Measurements from ENCODE around the gene THOC6. TPM values are rescaled to one million over a fixed set of nuclear protein-coding genes. Genes with fewer than 3 reads are reported as not detected.

Gene THOC6
- total RNA-seq, 1 donor from 2014 or later = 62.4 TPM

GRCh38 chr16:3046641-3047386, 23.0 kb downstream of the THOC6 start:
- DNase-seq (ENCODE audit: low spot score in 2 of 2, unreplicated experiment in 2 of 2) = no peak
- no peak overlapping the region for H3K27ac Mint-ChIP-seq
- peaks cover 93% of the 10 kb centered on the region for H3K27me3 Mint-ChIP-seq (ENCODE audit: low read depth)
- H3K4me1 Mint-ChIP-seq = peaks cover 7% of the 10 kb centered on the region
- H3K4me3 Mint-ChIP-seq = peak overlapping the region; percentile 43
- no peak for TF ChIP-seq CTCF (IDR thresholded peaks at IDR 0.05; ENCODE audit: unreplicated experiment)
- H3K36me3 Mint-ChIP-seq = no peaks in the 10 kb centered on the region
- H3K9me3 Mint-ChIP-seq = no peaks in the 10 kb centered on the region

GRCh38 chr16:3047387-3047720, 23.5 kb downstream of the THOC6 start:
- Mint-ChIP-seq H3K36me3 (no peaks in the 10 kb centered on the region), H3K27ac (no peak overlapping the region), H3K9me3 (no peaks in the 10 kb centered on the region), H3K4me1 (peaks cover 7% of the 10 kb centered on the region), H3K27me3 (ENCODE audit: low read depth) (peaks cover 91% of the 10 kb centered on the region), H3K4me3 (peak overlapping the region; percentile 43)
- TF ChIP-seq CTCF (IDR thresholded peaks at IDR 0.05; ENCODE audit: unreplicated experiment) = no peak
- no peak for DNase-seq (ENCODE audit: low spot score in 2 of 2, unreplicated experiment in 2 of 2)

GRCh38 chr16:3049921-3050481, 26.2 kb downstream of the THOC6 start:
- no peak for TF ChIP-seq CTCF (IDR thresholded peaks at IDR 0.05; ENCODE audit: unreplicated experiment)
- Mint-ChIP-seq H3K36me3 (peaks cover 6% of the 10 kb centered on the region), H3K27me3 (ENCODE audit: low read depth) (peaks cover 65% of the 10 kb centered on the region), H3K27ac (no peak overlapping the region), H3K9me3 (no peaks in the 10 kb centered on the region), H3K4me3 (no peak overlapping the region), H3K4me1 (peaks cover 6% of the 10 kb centered on the region)
- DNase-seq (ENCODE audit: low spot score in 2 of 2, unreplicated experiment in 2 of 2) = no peak

GRCh38 chr16:3050487-3050886, 26.7 kb downstream of the THOC6 start:
- no peak overlapping the region for H3K4me3 Mint-ChIP-seq
- peaks cover 60% of the 10 kb centered on the region for H3K27me3 Mint-ChIP-seq (ENCODE audit: low read depth)

GRCh38 chr16:3051009-3051408, 27.2 kb downstream of the THOC6 start:
- H3K4me1 Mint-ChIP-seq = peaks cover 3% of the 10 kb centered on the region
- H3K27me3 Mint-ChIP-seq (ENCODE audit: low read depth) = peaks cover 54% of the 10 kb centered on the region
- no peak for TF ChIP-seq CTCF (IDR thresholded peaks at IDR 0.05; ENCODE audit: unreplicated experiment)
- no peak for DNase-seq (ENCODE audit: low spot score in 2 of 2, unreplicated experiment in 2 of 2)
- H3K27ac Mint-ChIP-seq = no peak overlapping the region
- H3K36me3 Mint-ChIP-seq = peaks cover 6% of the 10 kb centered on the region
- no peaks in the 10 kb centered on the region for H3K9me3 Mint-ChIP-seq
- H3K4me3 Mint-ChIP-seq = no peak overlapping the region

More at GRCh38 chr16:3050487-3050886, 26.7 kb downstream of the THOC6 start:
- no peak for DNase-seq (ENCODE audit: low spot score in 2 of 2, unreplicated experiment in 2 of 2)
- Mint-ChIP-seq H3K4me1 (peaks cover 3% of the 10 kb centered on the region), H3K27ac (no peak overlapping the region), H3K36me3 (peaks cover 6% of the 10 kb centered on the region), H3K9me3 (no peaks in the 10 kb centered on the region)
- TF ChIP-seq CTCF (IDR thresholded peaks at IDR 0.05; ENCODE audit: unreplicated experiment) = no peak

Data from mesothelial cell of epicardium (in vitro differentiated cells).